Spleen (tissue), 7 donors: Measurements from ENCODE around the gene PARVB.

ENCODE experiments used
- CTCF ChIP-seq, 11 experiments: fragments of 200-600 bp in 7 of 11; fragments of 450-650 bp in 4 of 11; sonication (generic) in 4 of 11; IDR thresholded peaks in 8 of 11; conservative IDR thresholded peaks in 3 of 11; 1 replicate in 7 of 11; 2 replicates in 4 of 11; pipeline versions ENCODE4 v1.4.0 to v1.8.0; 2016 to 2021; ENCODE audit warnings: antibody characterized with exemption in 11 of 11, inconsistent platforms in 4 of 11, mild to moderate bottlenecking in 1 of 11
- POLR2A ChIP-seq, 3 donors: fragments of 450-650 bp; IDR thresholded peaks; one replicate each; pipeline ENCODE4 v1.5.1; 2017; ENCODE audit warnings: antibody characterized with exemption in 3 of 3, mild to moderate bottlenecking in 1 of 3
- POLR2AphosphoS5 ChIP-seq, 3 donors: sonication (generic); formaldehyde crosslinking; IDR thresholded peaks; one replicate each; pipeline ENCODE4 v1.5.1; 2017; ENCODE audit warnings: antibody characterized with exemption in 3 of 3
- donor health status: DM: no; HTN: no; CAD: no; lungs with moderate emphysema.
- donor health status: DM: no; HTN: no; CAD: no.
- donor health status: DM: no; HTN: no; CAD: no.

- no peak for TF ChIP-seq CTCF (IDR thresholded peaks at IDR 0.05 in 8 of 11, conservative IDR thresholded peaks at IDR 0.05 in 3 of 11)
- TF ChIP-seq POLR2A (IDR thresholded peaks at IDR 0.05), result no peak
- peak in 1 of 3 donors; percentile 4 for TF ChIP-seq POLR2AphosphoS5 (IDR thresholded peaks at IDR 0.05)
Measured at GRCh38 chr22:44143105-44143474, 119.0 kb downstream of the PARVB start.
